GM18909 (cell line): Measurements from ENCODE around the gene SNX30.
A peak's percentile ranks its signal among the peaks of the same experiment; 100 is the strongest.

Source experiments
- ATAC-seq: cut with Tn5 transposase; IDR thresholded peaks from one replicate; pipeline ENCODE4 v1.9.1; 2021; ENCODE audit warnings: mild to moderate bottlenecking; ENCODE audit not compliant: unreplicated experiment, poor library complexity

Gene SNX30

DNA sequence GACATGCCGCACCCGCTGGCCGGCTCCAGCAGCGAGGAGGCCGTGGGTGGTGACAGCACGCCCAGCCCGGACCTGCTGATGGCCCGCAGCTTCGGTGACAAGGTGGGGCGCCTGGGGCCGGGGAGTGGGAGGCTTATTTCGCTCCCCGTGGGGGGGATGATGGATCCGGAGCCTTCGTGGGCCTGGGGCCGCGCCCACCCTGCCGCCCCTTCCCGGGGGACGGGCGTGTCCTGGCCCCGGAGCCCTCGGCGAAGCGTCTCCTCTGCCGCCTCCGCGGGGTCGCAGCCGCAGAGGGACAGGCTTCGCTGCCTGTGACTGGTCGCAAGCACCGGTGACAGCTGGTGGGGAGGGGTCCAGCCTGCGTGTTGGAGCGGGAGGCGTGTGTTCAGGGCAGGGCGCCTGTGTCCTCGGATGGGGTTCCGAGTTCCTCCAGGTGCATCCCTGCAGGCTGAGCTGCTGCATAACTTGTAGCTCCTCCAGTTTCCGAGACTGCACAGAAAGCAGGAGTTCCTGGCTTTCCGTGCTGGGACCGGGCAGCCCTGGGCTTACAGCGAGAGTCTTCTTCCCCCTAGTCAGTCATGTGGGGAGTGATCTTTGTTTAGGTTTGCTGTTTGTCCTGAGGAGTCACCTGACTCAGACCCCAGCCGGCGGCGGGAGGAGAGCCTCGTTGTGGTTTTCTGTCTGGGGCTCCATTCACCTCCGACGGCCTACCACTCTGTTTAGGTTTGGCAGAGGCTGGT is 666 bp downstream of the SNX30 start:
- peak; percentile 43 for ATAC-seq

DNA sequence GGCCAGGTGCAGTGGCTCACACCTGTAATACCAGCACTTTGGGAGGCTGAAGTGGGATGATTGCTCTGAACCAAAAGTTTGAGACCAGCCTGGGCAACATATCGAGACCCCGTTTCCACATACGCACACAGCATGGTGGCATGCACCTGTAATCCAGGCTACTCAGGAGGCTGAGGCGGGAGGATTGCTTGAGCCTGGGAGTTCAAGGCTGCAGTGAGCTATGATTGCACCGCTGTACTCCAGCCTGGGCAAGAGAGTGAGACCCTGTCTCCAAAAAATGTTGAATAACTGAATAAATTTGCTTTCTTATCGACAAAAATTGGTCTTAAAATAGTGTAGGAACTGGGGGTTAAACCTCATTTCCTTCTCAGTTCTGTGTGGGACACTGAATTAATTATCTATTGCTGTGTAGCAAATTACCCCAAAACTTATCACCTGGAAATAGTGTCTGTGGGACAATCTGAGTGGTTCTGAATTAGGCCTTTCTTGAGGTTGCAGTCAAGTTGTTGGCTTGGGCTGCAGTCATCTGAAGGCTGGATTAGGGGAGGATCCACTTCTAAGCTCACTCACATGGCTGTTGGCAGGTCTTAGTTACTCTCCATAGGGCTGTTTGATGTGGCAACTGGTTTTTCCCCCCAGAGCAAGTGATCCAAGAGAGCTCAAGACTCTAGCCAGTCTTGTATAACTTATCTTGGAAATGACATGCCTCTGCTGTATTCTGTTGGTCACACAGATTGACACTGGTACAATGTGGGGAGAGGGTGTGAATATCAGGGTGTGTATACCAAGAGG is 2.0 kb downstream of the SNX30 start:
- no peak for ATAC-seq

DNA sequence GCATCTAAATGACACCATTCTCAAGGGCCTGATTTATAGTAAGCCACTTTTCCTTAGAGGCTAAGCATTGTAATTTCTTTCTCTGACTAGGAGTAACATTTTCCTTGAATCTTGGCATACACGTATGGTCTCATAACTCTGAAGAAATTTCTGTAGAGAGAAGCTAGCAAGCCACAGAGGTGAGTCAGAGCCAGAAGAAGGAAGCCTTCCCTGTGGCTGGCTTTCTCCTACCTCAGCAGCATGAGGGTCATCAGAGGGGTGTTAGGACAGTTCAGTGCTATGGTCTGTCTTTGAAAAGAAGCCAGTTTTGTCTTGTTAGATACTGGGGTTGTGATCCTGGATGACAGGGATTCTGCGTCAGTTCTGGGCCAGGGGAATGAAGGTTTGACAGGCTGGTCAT is 3.2 kb downstream of the SNX30 start:
- no peak for ATAC-seq

DNA sequence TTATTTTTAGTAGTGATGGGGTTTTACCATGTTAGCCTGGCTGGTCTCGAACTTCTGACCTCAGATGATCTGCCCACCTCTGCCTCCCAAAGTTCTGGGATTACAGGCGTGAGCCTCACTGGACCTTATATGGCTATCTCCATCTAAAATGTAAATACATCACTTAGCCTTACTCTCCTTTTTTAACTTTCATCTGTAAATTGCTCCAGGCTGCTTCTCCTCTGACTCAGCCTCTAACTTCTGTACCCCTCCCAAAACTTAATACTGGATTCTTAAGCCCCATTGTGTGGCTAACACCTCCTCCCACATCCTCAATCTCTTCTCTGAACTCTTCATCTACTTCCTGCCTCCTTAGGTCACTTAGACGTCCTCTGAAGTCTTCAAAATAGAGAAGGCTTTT is 4.0 kb downstream of the SNX30 start:
- ATAC-seq = no peak

DNA sequence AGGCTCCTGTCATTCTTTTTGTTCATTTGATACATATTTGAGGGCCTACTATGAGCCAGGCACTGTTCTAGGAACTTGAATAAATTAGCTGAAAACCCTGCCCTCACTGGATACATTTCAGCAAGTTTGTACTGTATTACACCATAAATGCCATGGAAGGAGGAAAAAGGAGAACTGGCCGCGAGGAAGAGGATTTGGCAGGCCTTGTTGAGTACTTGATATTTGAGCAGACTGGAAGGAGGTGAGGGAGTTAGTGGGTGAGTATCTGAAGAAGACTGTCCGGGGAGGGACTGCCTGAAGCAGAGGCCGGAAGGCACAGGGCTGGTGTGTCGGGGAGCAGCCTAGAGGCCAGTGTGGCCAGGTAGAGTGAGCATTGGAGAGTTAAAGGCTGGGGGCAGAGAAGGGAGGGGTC is 4.5 kb downstream of the SNX30 start:
- ATAC-seq = no peak

DNA sequence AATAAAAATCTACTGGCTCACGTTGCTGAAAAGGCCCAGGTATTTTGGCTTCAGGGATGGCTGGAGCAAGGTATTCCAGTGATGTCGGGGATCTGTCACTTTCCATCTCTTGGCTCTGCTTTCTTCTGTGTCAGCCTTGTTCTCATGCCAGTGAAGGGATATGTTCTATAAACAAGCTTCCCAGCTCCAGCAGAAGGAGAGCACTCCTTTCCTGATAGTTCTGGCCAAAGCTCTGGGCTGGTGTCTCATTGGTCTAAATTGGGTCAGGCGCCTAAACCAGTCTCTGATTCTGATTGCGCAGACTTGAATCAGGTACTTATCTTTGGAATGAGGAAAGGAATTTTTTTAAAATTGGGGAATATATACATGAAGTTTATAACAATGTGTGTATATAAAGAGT is 5.1 kb downstream of the SNX30 start:
- ATAC-seq = no peak

DNA sequence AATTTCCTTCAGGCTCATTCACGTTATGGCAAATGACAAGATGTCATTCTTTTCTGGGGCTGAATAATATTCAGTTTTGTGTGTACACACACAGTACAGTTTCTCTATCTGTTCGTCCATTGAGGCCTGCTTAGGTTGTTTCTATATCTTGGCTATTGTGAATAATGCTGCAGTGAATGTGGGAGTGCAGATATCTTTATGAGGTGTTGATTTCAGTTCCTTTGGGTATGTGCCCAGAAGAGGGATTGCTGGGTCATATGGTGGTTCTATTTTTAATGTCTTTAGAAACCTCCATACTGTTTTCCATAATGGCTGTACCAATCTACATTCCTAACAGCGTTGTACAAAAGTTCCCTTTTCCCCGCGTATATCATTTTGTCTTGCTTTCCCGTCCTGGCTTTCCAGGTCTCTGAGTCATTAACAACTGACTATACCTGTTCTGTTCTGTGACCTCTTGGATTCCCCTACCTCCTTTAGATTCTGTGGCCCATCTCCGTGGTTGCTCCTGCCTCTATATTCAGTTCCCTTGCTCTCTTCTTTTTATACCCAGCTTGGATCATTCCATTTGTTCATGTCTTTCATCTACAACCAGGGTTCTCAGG is 6.8 kb downstream of the SNX30 start:
- no peak for ATAC-seq

DNA sequence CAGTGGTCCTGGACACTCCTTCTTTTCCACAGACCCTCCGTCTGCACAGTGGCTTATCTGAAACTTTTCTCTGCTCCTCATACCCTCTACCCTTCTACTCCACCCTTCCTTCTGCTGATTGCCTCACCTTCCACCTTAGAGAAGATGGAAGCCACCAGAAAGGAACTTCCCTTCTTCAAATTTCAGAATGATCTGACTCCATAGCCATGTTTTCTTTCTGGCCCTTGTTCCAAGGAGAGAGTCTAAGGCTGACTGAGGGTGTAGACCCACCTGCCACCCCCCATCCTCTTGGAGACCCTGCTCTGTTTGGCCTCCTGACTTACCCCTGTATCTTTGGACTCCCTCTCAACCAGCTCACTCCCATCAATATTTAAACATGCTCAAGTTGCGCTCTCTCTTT is 7.4 kb downstream of the SNX30 start:
- no peak for ATAC-seq

DNA sequence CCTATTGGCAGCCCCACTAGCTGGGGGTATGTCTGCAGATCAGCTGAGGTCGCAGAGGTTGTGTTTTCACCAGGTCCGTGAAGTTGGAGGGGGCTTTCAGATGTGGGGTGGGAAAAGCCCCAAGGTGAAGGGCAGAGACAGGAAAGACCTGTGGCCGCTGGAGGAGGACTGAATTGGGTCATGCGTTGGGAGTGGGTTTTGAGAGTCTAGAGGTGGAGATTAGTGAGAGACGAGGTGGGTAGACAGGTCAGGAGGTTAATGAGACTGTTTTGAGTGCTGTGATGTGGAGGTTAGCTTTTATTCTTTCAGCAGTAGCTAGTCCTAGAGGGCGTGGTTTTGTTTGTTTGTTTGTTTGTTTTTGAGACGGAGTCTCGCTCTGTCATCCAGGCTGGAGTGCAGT is 10.3 kb downstream of the SNX30 start:
- no peak for ATAC-seq

DNA sequence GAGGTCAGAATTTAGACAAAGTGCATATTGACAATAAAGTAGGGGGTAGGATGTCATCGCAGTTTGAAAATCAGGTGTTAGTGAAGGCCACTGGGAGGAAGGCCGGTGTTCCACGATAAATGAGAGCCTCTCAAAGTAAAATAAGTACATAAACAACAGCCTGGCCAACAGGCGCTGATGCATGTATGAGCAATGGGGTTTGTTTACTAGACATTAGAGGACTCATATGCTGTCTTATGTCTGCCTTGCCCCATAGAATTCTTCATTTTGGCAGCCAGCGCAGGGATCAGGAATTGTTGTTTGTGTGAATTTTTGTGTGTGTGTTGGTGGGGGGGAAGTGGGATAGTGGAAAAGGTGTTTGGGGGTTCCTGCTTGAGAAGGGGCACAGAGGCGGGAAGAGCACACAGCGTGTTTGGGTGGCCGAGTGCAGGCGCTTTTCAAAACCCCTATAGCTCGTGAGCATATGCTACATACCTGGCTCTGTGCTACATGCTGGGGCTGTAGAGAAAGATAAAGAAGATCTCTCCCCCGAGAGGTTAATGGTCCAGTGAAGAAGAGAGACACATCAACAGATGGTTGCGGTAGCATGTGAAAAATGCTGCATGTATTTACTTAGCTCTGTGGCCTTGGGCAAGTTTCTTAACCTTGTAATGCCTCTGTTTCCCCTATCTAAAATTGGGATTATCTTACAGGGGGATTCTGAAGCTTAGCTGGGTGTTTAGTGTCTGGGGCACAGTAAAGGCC is 11.5 kb downstream of the SNX30 start:
- no peak for ATAC-seq

DNA sequence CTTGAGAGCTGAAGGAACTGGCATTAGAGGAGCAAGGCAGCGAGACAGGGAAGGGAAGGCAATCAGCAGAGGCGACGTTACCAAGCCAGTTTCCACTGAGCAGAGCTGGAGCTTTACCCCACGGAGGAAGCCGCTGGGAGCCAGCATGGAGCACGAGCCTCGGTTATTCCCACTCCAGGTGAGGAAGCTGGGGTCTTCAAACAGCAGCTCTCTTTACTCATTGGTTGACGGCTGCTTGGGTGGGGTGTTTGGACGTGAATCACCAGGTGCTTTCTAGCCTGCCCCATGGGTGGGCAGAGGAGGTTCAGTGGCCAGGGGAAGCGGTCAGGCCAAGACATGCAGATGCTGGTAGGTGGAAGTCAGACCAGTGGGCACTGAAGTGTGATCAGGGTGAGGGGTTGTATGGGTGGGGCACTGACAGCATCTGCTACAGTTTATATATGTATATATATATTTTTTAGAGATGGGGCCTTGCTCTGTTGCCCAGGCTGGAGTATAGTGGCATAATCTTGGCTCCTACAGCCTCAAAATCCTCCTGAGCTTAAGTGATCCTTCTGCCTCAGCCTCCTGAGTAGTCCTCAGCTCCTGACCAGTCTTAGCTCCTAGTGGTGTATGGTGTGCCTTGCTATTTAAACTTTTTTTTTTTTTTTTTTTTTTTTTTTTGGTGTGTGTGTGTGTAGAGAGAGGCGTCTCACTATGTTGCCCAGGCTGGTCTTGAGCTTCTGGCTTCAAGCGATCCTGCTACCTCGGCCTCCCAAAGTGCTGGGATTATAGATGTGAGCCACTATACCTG is 12.4 kb downstream of the SNX30 start:
- no peak for ATAC-seq

DNA sequence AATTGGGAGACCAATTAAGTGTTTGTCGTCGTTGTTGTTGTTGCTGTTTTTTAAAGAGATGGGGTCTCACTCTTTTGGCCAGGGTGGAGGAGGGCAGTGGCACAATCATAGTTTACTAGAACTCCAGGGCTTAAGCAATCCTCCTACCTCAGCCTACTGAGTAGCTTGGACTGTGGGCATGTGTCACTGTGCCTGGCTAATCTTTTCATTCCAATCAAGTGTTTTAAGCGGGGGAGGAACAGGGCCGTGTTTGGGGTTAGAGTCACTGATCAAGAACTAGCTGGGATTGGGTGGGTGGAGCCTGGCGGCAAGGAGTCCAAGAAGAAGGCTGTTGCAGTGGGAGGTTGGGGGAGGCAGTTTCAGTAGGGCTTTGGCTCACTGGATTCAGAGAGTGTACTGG is 13.8 kb downstream of the SNX30 start:
- ATAC-seq = no peak

DNA sequence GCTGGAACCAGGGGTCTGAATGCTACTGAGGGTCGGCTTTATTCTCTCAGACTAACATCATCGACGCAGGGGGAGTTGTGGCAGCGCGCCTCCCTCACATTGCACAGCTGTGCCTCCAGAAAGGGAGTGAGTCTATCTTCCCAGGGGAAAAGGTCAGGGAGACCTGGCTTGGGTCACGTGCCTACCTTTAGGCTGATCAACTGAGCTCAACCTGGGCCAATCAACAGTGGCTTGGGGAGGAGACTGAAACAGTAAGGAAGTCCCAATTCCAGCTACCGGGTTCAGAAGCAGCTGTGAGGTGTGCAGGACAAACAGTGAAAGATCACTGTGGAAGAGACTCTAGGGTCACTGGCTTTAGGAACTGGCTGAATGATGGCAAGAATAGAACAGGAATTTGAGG is 14.3 kb downstream of the SNX30 start:
- no peak for ATAC-seq

DNA sequence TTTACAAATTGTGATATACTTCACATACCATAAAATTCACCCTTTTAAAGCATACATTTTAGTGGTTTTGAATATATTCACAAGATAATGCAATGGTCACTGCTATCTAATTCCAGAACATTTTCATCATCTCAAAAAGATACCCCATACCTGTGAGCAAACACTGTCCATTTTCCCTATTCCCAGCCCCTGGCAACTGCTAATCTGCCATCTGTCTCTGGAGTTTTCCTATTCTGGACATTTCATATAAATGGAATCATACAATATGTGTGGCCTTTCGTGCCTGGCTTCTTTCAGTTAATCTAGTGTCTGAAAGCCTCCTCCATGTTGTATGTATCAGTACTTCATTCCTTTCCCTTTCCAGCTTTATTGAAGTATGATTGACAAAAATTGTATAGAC is 14.7 kb downstream of the SNX30 start:
- ATAC-seq = no peak

DNA sequence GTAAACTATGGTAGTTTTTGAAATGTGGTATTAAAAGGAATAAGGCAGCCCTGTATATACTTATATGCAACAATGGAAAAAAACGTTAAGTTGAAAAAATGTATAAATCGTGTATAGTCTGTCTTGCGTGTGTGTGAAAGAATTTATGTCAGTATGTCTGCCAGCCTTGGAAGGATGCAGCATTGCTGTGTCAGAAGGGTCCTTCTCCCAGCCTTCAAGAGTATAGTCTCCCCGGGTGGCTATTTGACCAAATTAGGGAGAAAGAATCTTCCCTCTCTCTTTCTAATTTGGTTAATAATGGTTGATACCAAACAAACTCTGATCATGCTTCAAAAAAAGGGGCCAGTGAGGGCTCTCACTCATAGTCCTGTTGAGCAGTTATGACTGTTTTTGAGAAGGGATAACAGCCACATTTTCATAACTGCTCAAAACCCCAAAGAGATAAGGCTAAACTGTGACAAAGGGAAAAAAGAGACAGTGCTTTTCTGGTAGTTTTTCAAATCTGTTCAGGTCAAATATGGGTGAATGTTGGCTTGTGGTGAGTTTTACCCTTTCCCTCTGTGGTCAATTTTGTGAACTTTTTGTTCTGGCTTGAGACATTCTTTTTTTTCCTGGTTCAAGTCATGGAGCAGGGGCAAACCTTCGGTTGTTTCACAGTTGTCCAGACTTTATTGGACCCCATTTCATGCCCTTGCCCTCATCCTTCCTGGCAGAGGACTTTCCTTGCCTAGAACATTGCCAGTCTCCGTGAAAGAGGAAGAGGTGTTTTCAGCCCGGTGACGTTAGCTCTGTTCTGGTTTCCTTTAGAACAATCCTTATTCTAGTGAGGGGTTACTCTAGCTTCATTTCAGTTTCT is 21.0 kb downstream of the SNX30 start:
- ATAC-seq = no peak

DNA sequence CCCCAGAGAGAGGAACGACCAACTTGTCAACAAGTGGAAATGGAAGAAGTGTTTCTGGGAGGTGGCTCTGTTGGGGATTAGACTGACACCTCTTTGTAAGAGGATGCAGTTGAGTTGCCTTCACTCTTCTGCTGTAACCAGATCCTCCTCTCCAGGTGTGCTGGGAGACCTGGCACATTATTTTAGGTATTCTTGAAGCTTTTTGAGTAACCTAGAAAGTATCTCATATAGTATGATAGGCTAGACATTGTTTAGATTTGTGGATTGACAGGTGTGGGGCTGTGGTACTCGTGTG is 21.6 kb downstream of the SNX30 start:
- ATAC-seq = no peak

DNA sequence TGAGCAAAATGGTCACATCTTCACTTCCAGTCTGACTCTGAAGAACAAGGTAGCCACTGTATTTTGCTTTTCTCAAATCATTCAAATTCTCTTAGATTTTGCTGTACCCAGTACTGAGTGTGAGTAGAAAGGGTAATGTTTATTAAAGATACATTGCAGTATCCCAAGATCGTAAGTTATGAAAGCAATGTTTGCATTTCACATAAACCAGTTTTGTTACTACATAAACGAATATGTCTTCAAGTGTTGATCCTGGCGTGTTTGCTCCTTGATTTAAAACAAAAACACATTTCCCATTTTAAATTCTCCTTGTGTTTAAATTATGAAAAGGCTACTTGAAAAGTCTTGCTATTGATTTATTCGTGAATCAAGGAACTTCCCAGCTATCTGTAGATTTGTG is 22.0 kb downstream of the SNX30 start:
- ATAC-seq = no peak

DNA sequence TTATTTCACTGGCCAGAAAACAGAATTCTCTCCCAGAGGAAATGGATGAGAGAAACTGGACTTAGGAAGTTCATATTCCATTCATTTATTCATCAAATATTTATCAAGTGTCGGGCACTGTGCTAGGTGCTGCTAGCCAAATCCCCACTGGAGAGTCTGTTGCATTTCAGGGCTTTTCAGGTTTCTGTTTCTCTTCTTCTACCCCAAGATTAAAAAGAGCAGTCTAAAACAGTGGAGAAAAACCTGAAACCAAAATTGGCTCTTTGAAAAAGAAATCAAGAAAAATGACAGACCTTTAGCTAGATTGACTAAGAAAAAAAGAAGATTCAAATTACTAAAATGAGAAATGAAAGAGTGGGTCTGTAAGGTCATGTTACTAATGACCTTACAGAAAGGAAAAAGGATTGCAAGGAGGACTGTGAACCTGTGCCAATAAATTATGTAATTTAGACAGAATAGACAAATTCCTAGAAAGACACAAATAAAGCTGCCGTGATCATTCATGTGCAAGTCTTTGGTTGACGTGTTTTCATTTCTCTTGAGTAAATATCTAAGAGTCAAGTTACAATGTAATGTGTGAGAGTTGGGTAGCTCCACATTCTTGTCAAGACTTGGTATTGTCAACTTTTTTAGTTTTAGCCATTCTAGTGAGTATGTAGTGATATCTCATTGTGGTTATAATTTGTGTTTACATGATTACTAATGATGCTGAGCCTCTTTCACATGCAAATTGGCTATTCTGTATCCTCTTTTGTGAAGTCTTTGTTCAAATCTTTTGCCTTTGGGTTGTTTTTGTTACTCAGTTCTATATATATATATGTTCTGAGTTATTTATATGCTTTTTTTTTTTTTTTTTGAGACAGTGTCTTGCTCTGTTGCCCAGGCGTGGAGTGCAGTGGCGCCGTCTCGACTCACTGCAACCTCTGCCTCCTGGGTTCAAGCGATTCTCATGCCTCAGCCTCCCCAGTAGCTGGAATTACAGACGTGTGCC is 23.7 kb downstream of the SNX30 start:
- ATAC-seq = peak; percentile 58
